Measurements from ENCODE around the gene OLFML1. TPM values are rescaled to one million over a fixed set of nuclear protein-coding genes. Genes with fewer than 3 reads are reported as not detected.

The OLFML1 gene
- total RNA-seq, 2 donors from 2014 or later = 0.81 to 1.5 TPM

GRCh38 chr11:7494086-7494745 lies 8.9 kb downstream of the OLFML1 start:
- Mint-ChIP-seq H3K4me3 (no peak overlapping the region), H3K9me3 (no peaks in the 10 kb centered on the region), H3K4me1 (peaks cover 28% of the 10 kb centered on the region), H3K27me3 (ENCODE audit: insufficient read depth) (no peaks in the 10 kb centered on the region), H3K36me3 (ENCODE audit: low read depth) (no peaks in the 10 kb centered on the region), H3K27ac (no peak overlapping the region)
- no peak for DNase-seq
- Histone ChIP-seq H3K9ac (ENCODE audit: extremely low read depth, low read length, poor library complexity, severe bottlenecking) (no peak overlapping the region), H3K9me3 (ENCODE audit: control insufficient read depth, low read length) (no peaks in the 10 kb centered on the region), H3K36me3 (ENCODE audit: control insufficient read depth, insufficient read depth, low read length) (peaks cover 2% of the 10 kb centered on the region), H3K4me3 (ENCODE audit: low read length) (no peak overlapping the region), H3K4me1 (ENCODE audit: control insufficient read depth, insufficient read depth, low read length) (peaks cover 12% of the 10 kb centered on the region), H3K27me3 (ENCODE audit: control insufficient read depth, insufficient read depth, low read length, poor library complexity, severe bottlenecking) (no peaks in the 10 kb centered on the region), H3K27ac (ENCODE audit: low read depth, low read length) (no peak overlapping the region)
- no peak for TF ChIP-seq CTCF (conservative IDR thresholded peaks at IDR 0.05)
- 97 to 100% methylated on average over 1 to 5 of the region's 5 CpGs for WGBS, 2 experiments (ENCODE audit: insufficient coverage in 1 of 2, insufficient read length in 1 of 2)

- Histone ChIP-seq H3K9ac (ENCODE audit: extremely low read depth, low read length, poor library complexity, severe bottlenecking) (no peak overlapping the region), H3K9me3 (ENCODE audit: control insufficient read depth, low read length) (no peaks in the 10 kb centered on the region), H3K36me3 (ENCODE audit: control insufficient read depth, insufficient read depth, low read length) (peaks cover 2% of the 10 kb centered on the region), H3K27ac (ENCODE audit: low read depth, low read length) (no peak overlapping the region), H3K4me3 (ENCODE audit: low read length) (no peak overlapping the region), H3K27me3 (ENCODE audit: control insufficient read depth, insufficient read depth, low read length, poor library complexity, severe bottlenecking) (no peaks in the 10 kb centered on the region), H3K4me1 (ENCODE audit: control insufficient read depth, insufficient read depth, low read length) (peaks cover 14% of the 10 kb centered on the region)
- Mint-ChIP-seq H3K27me3 (ENCODE audit: insufficient read depth) (no peaks in the 10 kb centered on the region), H3K4me1 (peaks cover 31% of the 10 kb centered on the region), H3K4me3 (no peak overlapping the region), H3K9me3 (no peaks in the 10 kb centered on the region), H3K36me3 (ENCODE audit: low read depth) (no peaks in the 10 kb centered on the region), H3K27ac (no peak overlapping the region)
- 80 to 95% methylated on average over 2 to 4 of the region's 4 CpGs for WGBS, 2 experiments (ENCODE audit: insufficient coverage in 1 of 2, insufficient read length in 1 of 2)
- no peak for TF ChIP-seq CTCF (conservative IDR thresholded peaks at IDR 0.05)
- no peak for DNase-seq
Observed at GRCh38 chr11:7495882-7496551, 10.7 kb downstream of the OLFML1 start.

GRCh38 chr11:7498193-7498592 lies 12.9 kb downstream of the OLFML1 start:
- Mint-ChIP-seq H3K27me3 (ENCODE audit: insufficient read depth) (no peaks in the 10 kb centered on the region), H3K27ac (no peak overlapping the region), H3K4me3 (no peak overlapping the region), H3K36me3 (ENCODE audit: low read depth) (no peaks in the 10 kb centered on the region), H3K9me3 (no peaks in the 10 kb centered on the region), H3K4me1 (peaks cover 19% of the 10 kb centered on the region)
- WGBS, 2 experiments (ENCODE audit: insufficient coverage in 1 of 2, insufficient read length in 1 of 2) = 84 to 92% methylated on average over 3 of the region's 4 CpGs
- Histone ChIP-seq H3K36me3 (ENCODE audit: control insufficient read depth, insufficient read depth, low read length) (no peaks in the 10 kb centered on the region), H3K27ac (ENCODE audit: low read depth, low read length) (no peak overlapping the region), H3K9ac (ENCODE audit: extremely low read depth, low read length, poor library complexity, severe bottlenecking) (no peak overlapping the region), H3K27me3 (ENCODE audit: control insufficient read depth, insufficient read depth, low read length, poor library complexity, severe bottlenecking) (no peaks in the 10 kb centered on the region), H3K9me3 (ENCODE audit: control insufficient read depth, low read length) (no peaks in the 10 kb centered on the region), H3K4me3 (ENCODE audit: low read length) (no peak overlapping the region), H3K4me1 (ENCODE audit: control insufficient read depth, insufficient read depth, low read length) (peaks cover 13% of the 10 kb centered on the region)
- no peak for TF ChIP-seq CTCF (conservative IDR thresholded peaks at IDR 0.05)
- DNase-seq = no peak

Data from endodermal cell (in vitro differentiated cells).